ENCODE results near the gene GCC2. TPM values are rescaled to one million over a fixed set of nuclear protein-coding genes. Genes with fewer than 3 reads are reported as not detected.

The GCC2 gene
- polyA plus RNA-seq, 1 donor from 2014 or later: 23.6 TPM

DNA sequence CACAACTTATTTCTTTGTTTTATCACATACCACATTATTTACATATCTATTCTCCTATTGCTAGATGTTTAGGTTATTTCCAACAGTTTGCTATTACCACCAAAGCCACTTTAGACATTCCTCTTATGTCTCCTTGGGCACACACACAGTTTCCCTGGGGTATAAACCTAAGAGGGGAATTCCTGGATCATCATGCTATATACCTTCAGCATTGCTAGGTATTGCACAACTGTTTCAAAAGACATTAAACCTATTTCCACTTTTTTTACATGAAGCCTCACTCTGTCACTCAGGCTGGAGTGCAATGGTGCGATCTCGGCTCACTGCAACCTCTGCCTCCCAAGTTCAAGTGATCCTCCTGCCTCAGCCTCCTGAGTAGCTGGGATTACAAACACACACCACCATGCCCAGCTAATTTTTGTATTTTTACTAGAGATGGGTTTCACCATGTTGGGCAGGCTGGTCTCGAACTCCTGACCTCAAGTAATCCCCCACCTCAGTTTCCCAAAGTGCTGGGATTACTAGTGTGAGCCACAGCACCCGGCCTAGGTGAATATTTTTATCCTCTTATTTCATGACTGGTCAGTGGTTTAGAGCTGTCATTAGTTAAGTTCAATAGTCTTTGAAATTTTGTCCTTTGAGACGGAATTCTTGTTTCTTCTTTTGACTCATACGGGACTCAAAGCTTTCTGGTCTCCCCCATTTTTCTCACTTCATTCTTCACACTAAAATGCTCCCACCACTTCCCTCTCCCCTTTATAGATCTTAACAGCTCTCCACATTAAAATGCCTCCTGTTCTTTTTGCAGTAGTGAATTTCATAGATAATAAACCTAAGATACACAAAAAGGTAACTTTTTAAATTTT is 40.9 kb upstream of the GCC2 start:
- no peak for TF ChIP-seq TAF1 (IDR thresholded peaks at IDR 0.05; ENCODE audit: low read depth)
- TF ChIP-seq MXI1 (conservative IDR thresholded peaks at IDR 0.05; ENCODE audit: poor library complexity, severe bottlenecking): no peak
- no peak for TF ChIP-seq POLR2AphosphoS5 (IDR thresholded peaks at IDR 0.05)
- no peak for TF ChIP-seq EP300 (conservative IDR thresholded peaks at IDR 0.05; ENCODE audit: poor library complexity, severe bottlenecking)
- TF ChIP-seq EZH2 (IDR thresholded peaks at IDR 0.05; ENCODE audit: borderline replicate concordance, insufficient read depth, low read length, poor library complexity, severe bottlenecking): no peak
- TF ChIP-seq, protein P1, sequence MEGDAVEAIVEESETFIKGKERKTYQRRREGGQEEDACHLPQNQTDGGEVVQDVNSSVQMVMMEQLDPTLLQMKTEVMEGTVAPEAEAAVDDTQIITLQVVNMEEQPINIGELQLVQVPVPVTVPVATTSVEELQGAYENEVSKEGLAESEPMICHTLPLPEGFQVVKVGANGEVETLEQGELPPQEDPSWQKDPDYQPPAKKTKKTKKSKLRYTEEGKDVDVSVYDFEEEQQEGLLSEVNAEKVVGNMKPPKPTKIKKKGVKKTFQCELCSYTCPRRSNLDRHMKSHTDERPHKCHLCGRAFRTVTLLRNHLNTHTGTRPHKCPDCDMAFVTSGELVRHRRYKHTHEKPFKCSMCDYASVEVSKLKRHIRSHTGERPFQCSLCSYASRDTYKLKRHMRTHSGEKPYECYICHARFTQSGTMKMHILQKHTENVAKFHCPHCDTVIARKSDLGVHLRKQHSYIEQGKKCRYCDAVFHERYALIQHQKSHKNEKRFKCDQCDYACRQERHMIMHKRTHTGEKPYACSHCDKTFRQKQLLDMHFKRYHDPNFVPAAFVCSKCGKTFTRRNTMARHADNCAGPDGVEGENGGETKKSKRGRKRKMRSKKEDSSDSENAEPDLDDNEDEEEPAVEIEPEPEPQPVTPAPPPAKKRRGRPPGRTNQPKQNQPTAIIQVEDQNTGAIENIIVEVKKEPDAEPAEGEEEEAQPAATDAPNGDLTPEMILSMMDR (IDR thresholded peaks at IDR 0.05; ENCODE audit: poor library complexity, severe bottlenecking): no peak
- TF ChIP-seq, protein P2, sequence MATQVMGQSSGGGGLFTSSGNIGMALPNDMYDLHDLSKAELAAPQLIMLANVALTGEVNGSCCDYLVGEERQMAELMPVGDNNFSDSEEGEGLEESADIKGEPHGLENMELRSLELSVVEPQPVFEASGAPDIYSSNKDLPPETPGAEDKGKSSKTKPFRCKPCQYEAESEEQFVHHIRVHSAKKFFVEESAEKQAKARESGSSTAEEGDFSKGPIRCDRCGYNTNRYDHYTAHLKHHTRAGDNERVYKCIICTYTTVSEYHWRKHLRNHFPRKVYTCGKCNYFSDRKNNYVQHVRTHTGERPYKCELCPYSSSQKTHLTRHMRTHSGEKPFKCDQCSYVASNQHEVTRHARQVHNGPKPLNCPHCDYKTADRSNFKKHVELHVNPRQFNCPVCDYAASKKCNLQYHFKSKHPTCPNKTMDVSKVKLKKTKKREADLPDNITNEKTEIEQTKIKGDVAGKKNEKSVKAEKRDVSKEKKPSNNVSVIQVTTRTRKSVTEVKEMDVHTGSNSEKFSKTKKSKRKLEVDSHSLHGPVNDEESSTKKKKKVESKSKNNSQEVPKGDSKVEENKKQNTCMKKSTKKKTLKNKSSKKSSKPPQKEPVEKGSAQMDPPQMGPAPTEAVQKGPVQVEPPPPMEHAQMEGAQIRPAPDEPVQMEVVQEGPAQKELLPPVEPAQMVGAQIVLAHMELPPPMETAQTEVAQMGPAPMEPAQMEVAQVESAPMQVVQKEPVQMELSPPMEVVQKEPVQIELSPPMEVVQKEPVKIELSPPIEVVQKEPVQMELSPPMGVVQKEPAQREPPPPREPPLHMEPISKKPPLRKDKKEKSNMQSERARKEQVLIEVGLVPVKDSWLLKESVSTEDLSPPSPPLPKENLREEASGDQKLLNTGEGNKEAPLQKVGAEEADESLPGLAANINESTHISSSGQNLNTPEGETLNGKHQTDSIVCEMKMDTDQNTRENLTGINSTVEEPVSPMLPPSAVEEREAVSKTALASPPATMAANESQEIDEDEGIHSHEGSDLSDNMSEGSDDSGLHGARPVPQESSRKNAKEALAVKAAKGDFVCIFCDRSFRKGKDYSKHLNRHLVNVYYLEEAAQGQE (IDR thresholded peaks at IDR 0.05; ENCODE audit: borderline replicate concordance): no peak
- no peak for TF ChIP-seq RAD21 (conservative IDR thresholded peaks at IDR 0.05)
- no peak for TF ChIP-seq SMC3 (conservative IDR thresholded peaks at IDR 0.05; ENCODE audit: poor library complexity)
- Histone ChIP-seq H4K20me1 (ENCODE audit: insufficient read depth) (no peaks in the 10 kb centered on the region), H3K4me2 (ENCODE audit: low read length) (no peak overlapping the region), H3K4me3 (ENCODE audit: low read length) (no peak overlapping the region), H3K9me3 (ENCODE audit: low read length) (no peaks in the 10 kb centered on the region), H3K9ac (ENCODE audit: low read length) (no peak overlapping the region), H3F3A (ENCODE audit: insufficient read depth, low read length, poor library complexity, severe bottlenecking) (no peaks in the 10 kb centered on the region), H3K27ac (ENCODE audit: low read length) (no peak overlapping the region), H3K27me3 (ENCODE audit: insufficient read depth, low read depth, low read length) (no peaks in the 10 kb centered on the region), H3K36me3 (ENCODE audit: insufficient read depth, low read length) (no peaks in the 10 kb centered on the region), H3K79me2 (replicated peaks; ENCODE audit: insufficient read depth, low read length) (no peaks in the 10 kb centered on the region), H2AFZ (ENCODE audit: low read depth, low read length) (no peak overlapping the region), H3K9me2 (ENCODE audit: insufficient read depth, low read length) (no peaks in the 10 kb centered on the region)

DNA sequence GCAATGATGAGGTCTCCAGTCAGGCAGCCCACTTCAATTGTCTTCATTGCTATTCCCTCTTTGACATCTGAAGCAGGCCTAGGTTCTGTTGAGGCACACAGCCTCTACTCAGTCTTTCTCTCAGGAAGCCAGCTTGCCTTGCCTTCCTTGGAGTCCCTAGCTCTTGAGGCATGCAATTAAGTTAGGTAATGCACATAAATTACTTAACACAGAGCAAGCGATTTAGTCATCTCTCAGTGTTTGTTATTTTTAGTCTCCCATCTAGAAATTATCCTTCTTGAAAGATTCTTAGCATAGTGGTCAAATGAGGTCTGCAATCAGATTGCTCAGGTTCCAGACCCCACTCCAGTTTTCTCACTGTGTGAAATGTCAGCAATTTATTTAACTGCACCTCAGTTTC is 39.2 kb upstream of the GCC2 start:
- Histone ChIP-seq H3K36me3 (ENCODE audit: insufficient read depth, low read length) (no peaks in the 10 kb centered on the region), H3K9me2 (ENCODE audit: insufficient read depth, low read length) (no peaks in the 10 kb centered on the region), H3F3A (ENCODE audit: insufficient read depth, low read length, poor library complexity, severe bottlenecking) (no peaks in the 10 kb centered on the region), H3K4me2 (ENCODE audit: low read length) (no peak overlapping the region), H2AFZ (ENCODE audit: low read depth, low read length) (no peak overlapping the region), H3K9ac (ENCODE audit: low read length) (no peak overlapping the region), H4K20me1 (ENCODE audit: insufficient read depth) (no peaks in the 10 kb centered on the region), H3K27me3 (ENCODE audit: insufficient read depth, low read depth, low read length) (no peaks in the 10 kb centered on the region), H3K79me2 (replicated peaks; ENCODE audit: insufficient read depth, low read length) (no peaks in the 10 kb centered on the region), H3K9me3 (ENCODE audit: low read length) (no peaks in the 10 kb centered on the region), H3K27ac (ENCODE audit: low read length) (no peak overlapping the region), H3K4me3 (ENCODE audit: low read length) (no peak overlapping the region)
- TF ChIP-seq, protein P1 (IDR thresholded peaks at IDR 0.05; ENCODE audit: poor library complexity, severe bottlenecking): no peak
- TF ChIP-seq TAF1 (IDR thresholded peaks at IDR 0.05; ENCODE audit: low read depth) (no peak), EP300 (conservative IDR thresholded peaks at IDR 0.05; ENCODE audit: poor library complexity, severe bottlenecking) (no peak), SMC3 (conservative IDR thresholded peaks at IDR 0.05; ENCODE audit: poor library complexity) (no peak), POLR2AphosphoS5 (IDR thresholded peaks at IDR 0.05) (no peak), MXI1 (conservative IDR thresholded peaks at IDR 0.05; ENCODE audit: poor library complexity, severe bottlenecking) (no peak), RAD21 (conservative IDR thresholded peaks at IDR 0.05) (no peak), EZH2 (IDR thresholded peaks at IDR 0.05; ENCODE audit: borderline replicate concordance, insufficient read depth, low read length, poor library complexity, severe bottlenecking) (no peak)
- TF ChIP-seq, protein P2 (IDR thresholded peaks at IDR 0.05; ENCODE audit: borderline replicate concordance): no peak

All from neural cell (in vitro differentiated cells).